C4-2B (cell line): ENCODE results near the gene TMEM86B.
"Not testable (repeated sequence)": the region's sequence is repeated elsewhere in the genome, so short reads cannot be mapped to it uniquely, and the experiment has no call there.

ENCODE experiments used
- H3K27ac ChIP-seq: fragments of 450-650 bp; 2 replicates; pipeline ENCODE4 v1.5.1; 2017
- ZFX ChIP-seq: fragments of 450-650 bp; IDR thresholded peaks from 2 replicates; pipeline ENCODE4 v1.6.1; 2017
- TF ChIP-seq, protein P1 (sequence below): fragments of 450-650 bp; conservative IDR thresholded peaks from 2 replicates; pipeline ENCODE4 v1.5.1; 2017; ENCODE audit warnings: mild to moderate bottlenecking

TMEM86B gene

DNA sequence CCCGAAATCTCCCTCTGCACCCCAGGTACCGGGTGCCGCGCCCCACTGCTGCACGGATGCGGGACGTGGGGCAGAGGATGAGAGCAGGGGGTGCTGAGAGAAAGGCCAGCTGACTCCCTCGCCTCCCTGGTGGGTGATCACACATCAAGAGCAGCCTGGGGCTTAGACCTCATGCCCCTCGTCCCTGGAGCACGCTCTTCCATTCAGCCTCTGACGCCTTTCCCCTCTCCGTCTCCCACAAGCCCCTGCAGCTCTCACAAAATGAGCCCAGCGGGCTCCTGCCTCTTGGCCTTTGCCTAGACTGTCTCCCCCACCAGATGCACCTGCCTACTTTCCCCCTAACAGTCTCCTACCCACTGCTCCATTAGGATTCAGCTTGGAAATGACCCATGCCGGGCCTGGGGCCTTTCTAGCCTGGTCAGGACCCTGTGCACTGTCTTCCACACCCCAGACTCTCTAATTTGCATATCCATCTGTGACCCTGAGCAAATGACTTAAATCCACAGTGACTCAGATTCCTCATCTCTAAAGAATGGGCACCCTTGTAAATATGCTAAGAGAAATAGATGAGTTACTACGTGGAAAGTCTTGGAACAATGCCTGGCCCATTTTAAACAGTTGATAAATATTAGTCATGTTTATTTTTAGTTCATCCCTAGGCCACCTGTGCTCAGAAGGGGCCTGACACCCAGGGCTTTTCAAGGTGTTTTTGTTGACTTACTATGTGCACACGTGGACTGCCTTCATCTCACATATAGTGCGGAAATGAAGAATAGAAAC is 18.7 kb downstream of the TMEM86B start:
- no peak overlapping the region for H3K27ac ChIP-seq
- TF ChIP-seq, protein P1, sequence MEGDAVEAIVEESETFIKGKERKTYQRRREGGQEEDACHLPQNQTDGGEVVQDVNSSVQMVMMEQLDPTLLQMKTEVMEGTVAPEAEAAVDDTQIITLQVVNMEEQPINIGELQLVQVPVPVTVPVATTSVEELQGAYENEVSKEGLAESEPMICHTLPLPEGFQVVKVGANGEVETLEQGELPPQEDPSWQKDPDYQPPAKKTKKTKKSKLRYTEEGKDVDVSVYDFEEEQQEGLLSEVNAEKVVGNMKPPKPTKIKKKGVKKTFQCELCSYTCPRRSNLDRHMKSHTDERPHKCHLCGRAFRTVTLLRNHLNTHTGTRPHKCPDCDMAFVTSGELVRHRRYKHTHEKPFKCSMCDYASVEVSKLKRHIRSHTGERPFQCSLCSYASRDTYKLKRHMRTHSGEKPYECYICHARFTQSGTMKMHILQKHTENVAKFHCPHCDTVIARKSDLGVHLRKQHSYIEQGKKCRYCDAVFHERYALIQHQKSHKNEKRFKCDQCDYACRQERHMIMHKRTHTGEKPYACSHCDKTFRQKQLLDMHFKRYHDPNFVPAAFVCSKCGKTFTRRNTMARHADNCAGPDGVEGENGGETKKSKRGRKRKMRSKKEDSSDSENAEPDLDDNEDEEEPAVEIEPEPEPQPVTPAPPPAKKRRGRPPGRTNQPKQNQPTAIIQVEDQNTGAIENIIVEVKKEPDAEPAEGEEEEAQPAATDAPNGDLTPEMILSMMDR: no peak
- no peak for TF ChIP-seq ZFX

DNA sequence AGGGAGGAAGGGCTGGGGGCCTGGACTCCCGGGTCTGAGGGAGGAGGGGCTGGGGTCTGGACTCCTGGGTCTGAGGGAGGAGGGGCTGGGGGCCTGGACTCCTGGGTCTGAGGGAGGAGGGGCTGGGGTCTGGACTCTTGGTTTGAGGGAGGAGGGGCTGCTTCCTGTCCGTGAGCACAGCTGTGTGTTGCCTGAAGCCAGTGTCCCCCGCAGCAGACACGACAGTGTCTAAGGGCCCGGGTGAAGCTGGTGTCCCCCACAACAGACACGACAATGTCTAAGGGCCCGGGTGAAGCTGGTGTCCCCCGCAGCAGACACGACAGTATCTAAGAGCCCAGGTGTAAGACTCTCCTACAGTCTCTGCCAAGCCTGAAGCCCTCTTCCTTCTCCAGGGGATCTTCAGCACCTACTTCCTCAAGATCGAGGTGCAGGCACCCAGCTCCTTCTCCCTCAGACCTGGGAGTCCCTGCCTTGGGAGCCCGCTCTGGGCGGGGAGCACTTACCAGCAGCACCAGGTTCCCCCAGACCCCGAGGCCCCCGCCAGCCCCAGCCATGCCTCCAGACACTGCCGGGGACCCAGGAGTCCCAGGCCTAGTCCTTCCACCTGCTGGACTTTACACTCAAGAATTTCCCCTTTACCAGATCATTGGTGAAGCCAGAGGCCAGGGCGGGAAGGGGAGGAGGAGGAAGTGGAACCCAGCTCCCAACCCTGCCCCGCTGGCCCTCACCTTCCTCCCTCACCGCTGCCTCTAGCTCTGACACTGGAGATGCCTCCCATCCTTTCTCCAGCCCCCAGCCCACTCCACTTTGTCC is 19.5 kb downstream of the TMEM86B start, which contains the start of gene PTPRH:
PTPRH (minus strand) TSS at position 622 of the 813 bp plus-strand sequence; CDS start at position 554, 68 bp downstream.
- H3K27ac ChIP-seq: no peak within 1 kb of the TSS
- TF ChIP-seq ZFX: no peak
- TF ChIP-seq, protein P1: no peak

DNA sequence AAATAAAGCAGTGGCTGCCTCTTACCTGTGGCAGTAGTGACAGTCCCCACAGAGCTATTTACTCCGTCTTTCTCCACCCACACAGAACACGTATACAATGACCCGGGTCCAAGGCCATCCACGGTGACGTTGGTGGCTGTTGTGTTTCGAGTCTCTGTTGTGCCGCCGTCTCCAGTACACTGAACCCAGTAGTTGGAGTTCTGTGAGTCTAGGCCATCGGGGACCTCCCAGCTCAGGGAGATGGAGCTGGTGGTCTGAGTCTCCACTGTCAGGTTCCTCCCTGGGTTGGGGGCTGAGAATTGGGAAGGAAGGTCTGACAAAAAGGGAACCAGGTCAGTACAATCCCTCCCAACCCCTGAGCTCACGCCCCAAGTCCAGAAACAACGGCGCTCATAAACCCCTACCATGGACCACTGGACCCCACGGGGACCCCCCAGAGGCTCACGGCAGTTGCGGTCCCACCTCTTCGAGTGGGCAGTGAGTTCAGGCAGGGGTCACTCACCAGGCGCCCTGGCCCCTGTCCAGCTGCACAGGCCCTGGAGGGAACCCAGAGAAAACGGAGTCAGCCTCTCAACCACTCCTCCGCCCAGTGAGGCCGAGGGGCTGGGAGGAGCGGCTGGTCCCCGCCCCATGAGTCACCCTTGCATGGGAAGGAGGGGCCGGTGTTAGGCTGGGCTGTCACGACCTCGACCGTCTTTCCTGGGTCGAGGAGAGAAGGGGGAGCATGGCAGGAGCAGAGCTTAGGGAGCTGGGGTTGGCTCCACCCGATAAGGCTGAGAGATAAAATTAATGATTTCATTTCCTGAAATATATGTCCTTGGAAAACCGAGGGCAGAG is 21.7 kb downstream of the TMEM86B start:
- no peak overlapping the region for H3K27ac ChIP-seq
- TF ChIP-seq, protein P1: no peak
- no peak for TF ChIP-seq ZFX

DNA sequence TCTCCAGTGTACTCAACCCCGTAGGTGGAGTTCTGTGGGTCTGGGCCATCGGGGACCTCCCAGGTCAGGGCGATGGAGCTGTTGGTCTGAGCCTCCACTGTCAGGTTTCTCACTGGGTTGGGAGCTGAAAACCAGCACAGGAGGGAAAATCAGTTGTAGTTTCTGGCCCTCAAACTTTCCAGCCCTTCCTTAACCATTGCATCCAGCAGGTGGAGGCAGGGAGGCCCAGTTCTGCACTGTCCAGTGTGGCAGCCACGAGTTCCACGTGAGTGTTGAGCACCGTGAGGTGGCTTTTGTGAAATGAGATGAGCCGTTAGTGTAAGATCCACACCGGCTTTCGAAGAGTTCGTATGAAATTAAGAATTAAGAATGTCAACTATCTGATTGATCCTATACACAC is 26.4 kb downstream of the TMEM86B start:
- H3K27ac ChIP-seq: not testable (repeated sequence)

DNA sequence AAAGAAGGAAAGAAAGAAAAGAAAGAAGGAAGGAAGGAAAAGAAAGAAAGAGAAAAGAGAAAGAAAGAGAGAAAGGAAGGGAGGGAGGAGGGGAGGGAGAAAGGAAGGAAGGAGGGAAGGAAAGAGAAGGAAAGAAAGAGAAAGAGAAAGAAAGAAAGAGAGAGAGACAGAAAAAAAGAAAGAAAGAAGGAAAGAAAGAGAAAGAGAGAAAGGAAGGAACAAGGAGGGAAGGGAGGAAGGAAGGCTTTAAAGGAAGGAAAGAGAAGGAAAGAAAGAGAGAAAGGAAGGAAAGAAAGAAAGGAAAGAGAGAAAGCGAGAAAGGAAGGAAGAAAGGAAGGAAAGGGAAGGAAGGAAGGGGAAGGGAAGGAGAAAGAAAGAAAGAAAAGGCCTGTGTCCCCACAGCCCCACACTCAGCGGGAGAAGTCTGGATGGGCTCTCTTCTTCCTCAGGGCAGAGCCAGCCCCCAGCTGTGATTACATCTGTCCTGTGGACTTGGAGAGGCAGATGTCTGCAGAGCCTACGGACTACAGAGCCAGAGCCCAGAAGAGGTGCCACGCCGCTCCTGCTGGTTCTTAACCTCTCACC is 28.9 kb downstream of the TMEM86B start:
- TF ChIP-seq ZFX: no peak
- TF ChIP-seq, protein P1: no peak
- H3K27ac ChIP-seq: no peak overlapping the region

DNA sequence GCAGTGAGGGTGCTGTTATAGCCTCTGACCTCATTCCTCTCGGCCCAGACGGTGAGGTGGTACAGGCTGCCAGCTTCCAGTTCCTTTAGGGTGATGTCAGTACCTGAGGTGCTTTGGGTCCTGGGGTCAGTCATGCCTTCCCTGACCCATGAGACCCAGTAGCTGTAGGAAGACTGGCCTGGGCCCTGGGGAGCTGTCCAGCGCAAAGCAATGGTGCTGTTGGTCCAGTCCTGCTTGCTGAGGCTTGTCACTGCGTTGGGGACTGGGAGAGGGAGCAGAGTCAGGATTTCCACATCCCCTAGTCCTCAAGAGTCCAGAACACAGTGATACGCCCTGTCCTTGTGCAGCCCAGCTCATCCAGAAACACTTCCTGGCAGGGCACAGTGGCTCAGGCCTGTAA is 29.9 kb downstream of the TMEM86B start:
- no peak for TF ChIP-seq ZFX
- TF ChIP-seq, protein P1: no peak
- H3K27ac ChIP-seq: no peak overlapping the region

DNA sequence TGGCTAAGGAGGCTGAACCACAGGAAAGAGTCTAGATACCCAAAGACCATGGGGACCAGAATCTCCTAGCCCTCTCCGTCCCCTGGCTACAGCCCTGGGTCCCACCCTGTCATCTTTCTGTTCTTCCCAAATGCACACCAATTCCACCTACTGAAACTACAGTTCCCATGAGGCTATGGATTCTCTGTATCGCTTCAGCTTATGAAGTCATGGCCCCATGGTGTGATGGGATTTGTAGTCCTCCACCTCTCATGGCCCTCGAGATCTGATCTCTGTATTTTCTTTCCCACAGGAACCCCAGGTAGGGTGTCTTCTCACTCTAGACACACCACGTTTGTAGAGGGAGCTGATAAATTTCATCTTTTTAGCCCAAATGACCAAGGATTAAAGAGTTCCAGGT is 31.0 kb downstream of the TMEM86B start:
- TF ChIP-seq, protein P1: no peak
- TF ChIP-seq ZFX: no peak
- no peak overlapping the region for H3K27ac ChIP-seq
